ENCODE results near the gene TMEM143.

GRCh38 chr19:48394331-48395169 is 30.8 kb upstream of the TMEM143 start:
- TF ChIP-seq CTCF (IDR thresholded peaks at IDR 0.05 in 8 of 11, conservative IDR thresholded peaks at IDR 0.05 in 3 of 11) (no peak), POLR2A (IDR thresholded peaks at IDR 0.05) (no peak)
